ENCODE measurements around the gene SLCO2A1.

- no peak for TF ChIP-seq CTCF (IDR thresholded peaks at IDR 0.05)
- TF ChIP-seq POLR2AphosphoS5 (IDR thresholded peaks at IDR 0.05), result no peak
- TF ChIP-seq POLR2A (IDR thresholded peaks at IDR 0.05), result no peak
These were observed 81.5 kb downstream of the SLCO2A1 start for GRCh38 chr3:133948131-133948810.

All from breast epithelium (tissue), 3 donors.